GM20431 (cell line): Measurements from ENCODE around the gene ACSF3.
"Not testable (repeated sequence)": the region's sequence is repeated elsewhere in the genome, so short reads cannot be mapped to it uniquely, and the experiment has no call there.

Experiments
- in situ Hi-C: fragments of 300-500 bp; cut with MseI, MboI; formaldehyde crosslinking; loops from one replicate; pipeline ENCODE4 v1.15.0; 2020; ENCODE audit warnings: low sequenced_read_pairs; ENCODE audit not compliant: unreplicated experiment

ACSF3 gene

GRCh38 chr16:89055313-89055712, 38.3 kb upstream of the ACSF3 start:
- in situ Hi-C loops = no loop called here

GRCh38 chr16:89055894-89056555, 37.6 kb upstream of the ACSF3 start:
- in situ Hi-C loops = no loop called here

GRCh38 chr16:89056592-89056991, 37.1 kb upstream of the ACSF3 start:
- in situ Hi-C loops = no loop called here

- in situ Hi-C loops = no loop called here
Measured at GRCh38 chr16:89057738-89058137, 35.9 kb upstream of the ACSF3 start.

- in situ Hi-C loops = no loop called here
Measured at GRCh38 chr16:89058812-89059211, 34.8 kb upstream of the ACSF3 start.

- in situ Hi-C loops = no loop called here
Measured at GRCh38 chr16:89060207-89060794, 33.4 kb upstream of the ACSF3 start.

- in situ Hi-C loops = no loop called here
Measured at GRCh38 chr16:89061086-89061485, 32.6 kb upstream of the ACSF3 start.

GRCh38 chr16:89061590-89062380, 31.9 kb upstream of the ACSF3 start:
- in situ Hi-C loops = no loop called here

GRCh38 chr16:89062389-89063345, 31.0 kb upstream of the ACSF3 start:
- in situ Hi-C loops = no loop called here

GRCh38 chr16:89063768-89064320, 29.8 kb upstream of the ACSF3 start:
- in situ Hi-C loops = no loop called here

- in situ Hi-C loops = no loop called here
Measured at GRCh38 chr16:89064606-89065457, 28.8 kb upstream of the ACSF3 start.

GRCh38 chr16:89065458-89065822, 28.2 kb upstream of the ACSF3 start:
- in situ Hi-C loops = no loop called here

- in situ Hi-C loops = no loop called here
Measured at GRCh38 chr16:89066721-89067120, 26.9 kb upstream of the ACSF3 start.

GRCh38 chr16:89067677-89068443, 25.8 kb upstream of the ACSF3 start:
- in situ Hi-C loops = no loop called here

GRCh38 chr16:89068814-89069616, 24.6 kb upstream of the ACSF3 start:
- in situ Hi-C loops = not testable (repeated sequence)

GRCh38 chr16:89069920-89070319, 23.7 kb upstream of the ACSF3 start:
- in situ Hi-C loops = no loop called here

- in situ Hi-C loops = no loop called here
Measured at GRCh38 chr16:89070590-89070989, 23.1 kb upstream of the ACSF3 start.
